Measurements from ENCODE around the gene POLE2.
A peak's percentile ranks its signal among the peaks of the same experiment; 100 is the strongest.
"Not testable (repeated sequence)": the region's sequence is repeated elsewhere in the genome, so short reads cannot be mapped to it uniquely, and the experiment has no call there.

Gene POLE2

GRCh38 chr14:49687942-49688700 lies at the start of gene POLE2:
Gene POLE2 (minus strand): TSS chr14:49688214. CDS start chr14:49688203, 11 bp downstream.
- peak; percentile 71 for DNase-seq (ENCODE audit: insufficient read length, low spot score)
- FAIRE-seq, result peak; percentile 57

- not testable (repeated sequence) for DNase-seq (ENCODE audit: insufficient read length, low spot score); FAIRE-seq
Observed at GRCh38 chr14:49735669-49736068, 47.7 kb upstream of the POLE2 start.

- DNase-seq (ENCODE audit: insufficient read length, low spot score), result no peak
- no peak for FAIRE-seq
Observed at GRCh38 chr14:49733836-49734235, 45.8 kb upstream of the POLE2 start.

- no peak for DNase-seq (ENCODE audit: insufficient read length, low spot score)
- FAIRE-seq, result no peak
Observed at GRCh38 chr14:49732896-49733295, 44.9 kb upstream of the POLE2 start.

DNA sequence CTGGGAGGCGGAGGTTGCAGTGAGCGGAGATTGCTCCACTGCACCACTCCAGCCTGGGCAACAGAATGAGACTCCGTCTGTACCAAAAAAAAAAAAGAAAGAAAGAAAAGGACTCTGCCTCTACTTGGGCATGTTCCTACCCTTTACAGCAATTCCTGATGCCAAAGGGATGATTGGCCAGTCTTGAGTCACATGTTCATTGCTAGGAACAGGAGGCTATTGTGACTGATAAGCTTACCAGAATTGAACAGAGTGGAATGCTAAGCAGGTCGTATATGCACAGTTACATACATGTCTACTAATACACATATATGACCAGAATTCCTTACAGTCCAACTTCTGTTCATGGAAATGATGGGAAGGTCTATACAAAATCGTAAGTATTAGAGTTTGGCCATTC lies 39.2 kb upstream of the POLE2 start:
- DNase-seq (ENCODE audit: insufficient read length, low spot score), result no peak
- no peak for FAIRE-seq

DNA sequence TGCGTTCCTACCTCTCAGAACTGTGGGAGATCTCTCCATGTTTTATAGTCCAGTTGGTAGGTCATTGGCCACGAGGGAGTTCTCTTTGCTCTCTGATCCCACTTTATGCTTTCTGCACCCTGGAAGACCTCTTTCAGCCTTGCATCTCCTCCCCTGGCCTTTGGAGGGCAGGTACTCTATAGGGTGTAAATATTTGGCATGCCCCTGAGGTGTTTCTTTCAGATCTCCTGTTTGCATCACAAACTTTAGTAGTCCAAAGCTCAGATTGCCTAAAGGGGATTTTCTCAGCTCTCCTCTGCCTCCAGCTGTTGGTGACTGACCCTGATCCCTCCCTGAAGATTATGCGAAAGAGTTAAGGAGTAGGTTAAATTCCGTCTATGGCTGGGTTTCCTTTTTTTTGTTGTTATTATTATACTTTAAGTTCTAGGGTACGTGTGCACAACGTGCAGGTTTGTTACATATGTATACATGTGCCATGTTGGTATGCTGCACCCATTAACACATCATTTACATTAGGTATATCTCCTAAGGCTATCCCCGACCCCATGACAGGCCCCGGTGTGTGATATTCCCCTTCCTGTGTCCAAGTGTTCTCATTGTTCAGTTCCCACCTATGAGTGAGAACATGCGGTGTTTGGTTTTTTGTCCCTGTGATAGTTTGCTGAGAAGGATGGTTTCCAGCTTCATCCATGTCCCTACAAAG lies 33.9 kb upstream of the POLE2 start:
- DNase-seq (ENCODE audit: insufficient read length, low spot score); FAIRE-seq: not testable (repeated sequence)

DNA sequence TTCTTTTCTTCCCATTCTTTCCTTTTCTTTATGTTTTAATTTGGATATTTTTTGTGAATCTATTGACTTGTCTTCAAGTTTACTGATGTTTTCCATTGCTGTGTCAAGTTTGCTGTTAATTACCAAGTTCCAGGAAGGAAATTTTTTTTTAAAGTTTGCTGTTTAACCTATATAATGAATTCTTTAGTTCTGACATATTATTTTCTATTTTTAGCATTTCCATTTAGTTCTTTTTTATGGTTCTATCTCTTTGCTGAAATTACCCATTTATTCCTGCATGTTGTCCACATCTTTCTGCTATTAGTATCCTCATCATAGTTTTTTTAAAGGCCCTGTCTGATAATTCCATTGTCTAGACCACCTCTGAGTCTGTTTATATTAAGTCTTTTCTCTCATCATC lies 32.7 kb upstream of the POLE2 start:
- FAIRE-seq (no peak), DNase-seq (ENCODE audit: insufficient read length, low spot score) (no peak)

- DNase-seq (ENCODE audit: insufficient read length, low spot score), result not testable (repeated sequence)
Observed at GRCh38 chr14:49710993-49711392, 23.0 kb upstream of the POLE2 start.

DNA sequence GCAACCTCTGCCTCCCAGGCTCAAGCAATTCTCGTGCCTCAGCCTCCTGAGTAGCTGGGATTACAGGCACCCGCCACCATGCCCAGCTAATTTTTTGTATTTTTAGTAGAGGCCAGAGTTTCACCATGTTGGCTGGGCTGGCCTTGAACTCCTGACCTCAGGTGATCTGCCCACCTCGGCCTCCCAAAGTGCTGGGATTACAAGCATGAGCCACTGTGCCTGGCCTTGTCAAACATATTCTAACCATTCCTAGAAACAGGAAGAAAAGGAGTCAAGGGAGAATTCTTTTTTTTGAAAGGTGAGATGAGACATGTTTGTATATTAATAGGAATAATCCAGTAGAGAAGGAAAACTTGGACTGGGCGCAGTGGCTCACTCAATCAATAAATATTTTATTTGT lies 16.5 kb upstream of the POLE2 start:
- not testable (repeated sequence) for FAIRE-seq

More at GRCh38 chr14:49710993-49711392, 23.0 kb upstream of the POLE2 start:
- FAIRE-seq, result not testable (repeated sequence)

DNA sequence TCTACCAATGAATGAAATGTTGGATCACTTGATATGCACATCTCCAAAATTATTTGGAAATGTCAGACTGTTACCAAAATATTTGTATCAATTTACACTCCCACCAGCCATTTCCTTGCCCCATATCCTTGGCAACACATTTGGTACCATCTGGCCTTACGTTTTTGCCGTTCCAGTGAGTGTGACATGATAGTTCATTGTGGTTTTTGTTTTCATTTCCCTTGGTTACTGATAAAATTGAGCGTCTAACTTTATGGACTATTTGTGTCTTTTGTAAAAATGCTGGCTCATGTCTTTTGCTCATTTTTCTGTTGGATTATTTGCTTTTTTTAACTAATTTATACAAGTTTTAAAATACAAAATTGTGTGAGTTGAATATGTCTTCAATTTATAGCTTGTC lies 16.0 kb upstream of the POLE2 start:
- no peak for FAIRE-seq

More for the DNA sequence above, 16.5 kb upstream of the POLE2 start:
- not testable (repeated sequence) for DNase-seq (ENCODE audit: insufficient read length, low spot score)

DNA sequence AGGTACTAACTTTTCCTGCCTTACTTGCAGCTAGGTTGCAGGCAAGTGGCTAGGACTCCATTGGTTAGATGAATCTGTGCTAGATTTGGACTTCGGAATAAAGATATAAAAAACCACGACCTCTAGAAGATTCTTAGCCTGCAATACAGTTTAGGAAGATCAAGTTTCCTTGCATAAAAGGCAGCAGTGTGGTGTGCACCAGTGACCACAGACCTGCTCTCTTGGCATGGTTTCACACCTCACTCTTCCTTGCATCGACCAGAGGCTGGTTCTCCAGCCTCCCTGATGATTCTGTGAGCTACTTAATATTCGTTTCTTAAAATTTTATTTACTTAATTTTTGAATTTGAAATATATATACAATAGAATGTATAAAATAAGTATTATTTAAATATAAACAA lies 14.7 kb upstream of the POLE2 start:
- DNase-seq (ENCODE audit: insufficient read length, low spot score), result no peak
- FAIRE-seq, result no peak

More for the DNA sequence above, 16.0 kb upstream of the POLE2 start:
- no peak for DNase-seq (ENCODE audit: insufficient read length, low spot score)

GRCh38 chr14:49693735-49694124 lies 5.7 kb upstream of the POLE2 start:
- not testable (repeated sequence) for FAIRE-seq; DNase-seq (ENCODE audit: insufficient read length, low spot score)

DNA sequence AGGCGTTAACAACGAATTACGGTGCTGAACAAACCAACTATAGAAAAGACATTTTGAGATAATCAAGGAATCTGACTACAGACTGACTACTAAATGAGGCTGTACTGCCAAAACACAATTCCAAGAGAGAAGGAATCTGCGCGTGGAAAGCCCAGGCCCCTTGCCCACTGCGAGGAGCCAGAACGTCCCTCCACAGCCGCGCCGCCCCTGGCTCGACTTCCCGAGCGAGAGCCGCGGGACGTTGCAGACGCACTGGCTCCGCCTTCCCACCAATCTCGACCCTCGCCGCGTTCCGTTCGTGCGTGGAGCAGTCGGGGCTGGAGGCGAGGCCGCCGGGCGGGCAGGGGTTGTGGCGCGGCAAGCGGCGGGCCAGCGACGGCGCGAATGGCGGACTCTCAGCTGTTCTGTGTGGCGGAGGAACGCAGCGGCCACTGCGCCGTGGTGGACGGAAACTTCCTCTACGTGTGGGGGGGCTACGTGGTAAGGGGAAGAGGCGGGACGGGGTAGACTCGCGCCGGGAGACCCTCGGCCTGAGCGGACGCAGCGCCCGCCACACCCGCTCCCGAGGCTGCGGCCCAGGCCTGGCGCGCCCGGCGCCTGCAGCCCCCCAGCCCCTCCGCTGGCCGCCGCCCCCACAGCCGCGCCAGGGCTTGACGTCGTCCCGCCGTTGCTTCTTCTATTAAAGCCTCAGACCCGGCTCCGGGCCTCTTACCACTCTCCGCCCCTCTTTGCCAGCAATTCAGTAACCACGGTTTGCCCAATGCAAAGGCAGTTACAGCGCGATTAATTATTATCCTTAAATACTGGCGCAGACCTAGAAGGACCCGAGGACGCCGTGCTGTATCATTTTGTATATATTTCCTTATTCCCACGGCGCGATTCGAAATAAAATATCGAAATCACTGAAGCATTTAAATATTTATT lies 5.1 kb upstream of the POLE2 start, which contains the start of gene KLHDC1:
TSS of gene KLHDC1 (plus strand) at position 310 of the 924 bp plus-strand sequence. CDS start at position 385, 75 bp downstream.
- FAIRE-seq (peak; percentile 73), DNase-seq (ENCODE audit: insufficient read length, low spot score) (peak; percentile 53)

DNA sequence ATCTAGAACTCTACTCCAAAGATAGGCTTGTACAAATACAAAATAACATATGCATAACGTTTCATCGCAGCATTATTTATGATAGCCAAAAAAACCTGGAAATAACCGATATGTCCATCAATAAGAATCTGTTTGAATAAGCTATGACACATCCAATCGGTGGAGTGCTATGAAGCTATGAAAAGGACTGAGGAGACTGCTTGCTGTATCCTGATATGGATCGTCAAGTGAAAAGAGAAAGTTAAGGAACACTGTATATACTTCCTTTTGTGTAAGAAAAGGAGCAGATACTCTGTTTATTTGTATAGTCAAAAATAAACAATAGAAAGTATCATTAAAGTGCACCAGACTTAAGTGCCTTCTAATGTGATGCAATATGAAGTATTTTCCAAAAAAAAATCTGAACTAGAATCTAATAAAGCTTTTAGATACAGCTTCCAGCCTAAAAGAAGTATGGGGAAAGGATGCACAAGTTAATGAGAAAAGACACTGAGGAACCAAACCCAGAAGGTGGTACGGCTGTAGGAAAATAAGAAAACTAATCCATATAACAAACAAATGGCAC lies 4.3 kb upstream of the POLE2 start:
- DNase-seq (ENCODE audit: insufficient read length, low spot score) (no peak), FAIRE-seq (no peak)

GRCh38 chr14:49691031-49691430 lies 3.0 kb upstream of the POLE2 start:
- FAIRE-seq, result no peak
- DNase-seq (ENCODE audit: insufficient read length, low spot score), result no peak

- DNase-seq (ENCODE audit: insufficient read length, low spot score), result no peak
- FAIRE-seq, result no peak
Observed at GRCh38 chr14:49688701-49689030, 652 bp upstream of the POLE2 start.

DNA sequence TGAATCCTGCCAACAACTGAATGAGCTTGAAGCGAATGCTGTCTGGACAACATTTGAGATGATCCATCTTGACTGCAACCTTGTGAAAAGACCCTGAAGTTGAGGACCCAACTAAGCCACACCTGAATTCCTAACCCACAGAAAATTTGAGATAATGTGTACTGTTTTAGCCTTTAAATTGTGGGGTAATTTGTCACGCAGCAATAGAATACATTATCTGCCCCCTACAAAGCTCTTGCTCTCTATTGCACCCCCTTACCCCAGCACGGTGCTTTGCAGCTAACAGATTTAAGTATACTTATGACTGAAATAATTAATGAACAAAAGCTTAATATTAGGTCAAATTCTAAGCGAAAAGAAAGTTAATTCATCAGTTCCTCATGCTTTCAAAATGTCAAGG lies 1.6 kb downstream of the POLE2 start:
- FAIRE-seq (no peak), DNase-seq (ENCODE audit: insufficient read length, low spot score) (no peak)

GRCh38 chr14:49679271-49679670 lies 8.7 kb downstream of the POLE2 start:
- DNase-seq (ENCODE audit: insufficient read length, low spot score), result no peak
- FAIRE-seq, result no peak

GRCh38 chr14:49677643-49678042 lies 10.4 kb downstream of the POLE2 start:
- FAIRE-seq (no peak), DNase-seq (ENCODE audit: insufficient read length, low spot score) (no peak)

- FAIRE-seq (no peak), DNase-seq (ENCODE audit: insufficient read length, low spot score) (no peak)
Observed at GRCh38 chr14:49673586-49673985, 14.4 kb downstream of the POLE2 start.
